ENCODE data around the gene CRTC1.

The CRTC1 gene

GRCh38 chr19:18668252-18668631 is 15.2 kb upstream of the CRTC1 start:
- H3K4me2 ChIP-seq (ENCODE audit: low read depth, low read length, poor library complexity, severe bottlenecking), result no peak overlapping the region
- no peaks in the 10 kb centered on the region for H3K9me3 ChIP-seq (ENCODE audit: insufficient read depth, low read length)
- no peak overlapping the region for H2AFZ ChIP-seq (ENCODE audit: low read depth, low read length, severe bottlenecking)
- H3K79me2 ChIP-seq (ENCODE audit: insufficient read depth, low read length), result no peaks in the 10 kb centered on the region
- H3K9ac ChIP-seq (ENCODE audit: low read length), result no peak overlapping the region
- no peak overlapping the region for H3K27ac ChIP-seq (ENCODE audit: low read depth, low read length)
- H3F3A ChIP-seq (ENCODE audit: insufficient read depth), result no peaks in the 10 kb centered on the region
- no peaks in the 10 kb centered on the region for H3K27me3 ChIP-seq (ENCODE audit: low read length)
- no peaks in the 10 kb centered on the region for H3K36me3 ChIP-seq (ENCODE audit: low read length)
- TF ChIP-seq EZH2phosphoT487 (conservative IDR thresholded peaks at IDR 0.05; ENCODE audit: low read length) (no peak), CTCF (IDR thresholded peaks at IDR 0.05; ENCODE audit: insufficient read depth, low read length, poor library complexity, severe bottlenecking) (no peak)
- no peaks in the 10 kb centered on the region for H4K20me1 ChIP-seq (ENCODE audit: low read depth, low read length)
- H3K9me2 ChIP-seq (replicated peaks; ENCODE audit: insufficient read depth, low read length), result no peaks in the 10 kb centered on the region
- H3K4me3 ChIP-seq (ENCODE audit: insufficient read depth, low read length, poor library complexity, severe bottlenecking), result no peak overlapping the region

GRCh38 chr19:18668744-18669523 is 14.5 kb upstream of the CRTC1 start:
- no peak overlapping the region for H3K4me3 ChIP-seq (ENCODE audit: insufficient read depth, low read length, poor library complexity, severe bottlenecking)
- H3K9me3 ChIP-seq (ENCODE audit: insufficient read depth, low read length), result no peaks in the 10 kb centered on the region
- no peak for TF ChIP-seq EZH2phosphoT487 (conservative IDR thresholded peaks at IDR 0.05; ENCODE audit: low read length)
- TF ChIP-seq CTCF (IDR thresholded peaks at IDR 0.05; ENCODE audit: insufficient read depth, low read length, poor library complexity, severe bottlenecking), result no peak
- no peak overlapping the region for H3K9ac ChIP-seq (ENCODE audit: low read length)
- no peak overlapping the region for H2AFZ ChIP-seq (ENCODE audit: low read depth, low read length, severe bottlenecking)
- H3K27me3 ChIP-seq (ENCODE audit: low read length), result no peaks in the 10 kb centered on the region
- no peaks in the 10 kb centered on the region for H4K20me1 ChIP-seq (ENCODE audit: low read depth, low read length)
- no peaks in the 10 kb centered on the region for H3K79me2 ChIP-seq (ENCODE audit: insufficient read depth, low read length)
- no peak overlapping the region for H3K4me2 ChIP-seq (ENCODE audit: low read depth, low read length, poor library complexity, severe bottlenecking)
- no peak overlapping the region for H3K27ac ChIP-seq (ENCODE audit: low read depth, low read length)
- no peaks in the 10 kb centered on the region for H3F3A ChIP-seq (ENCODE audit: insufficient read depth)
- no peaks in the 10 kb centered on the region for H3K36me3 ChIP-seq (ENCODE audit: low read length)
- H3K9me2 ChIP-seq (replicated peaks; ENCODE audit: insufficient read depth, low read length), result no peaks in the 10 kb centered on the region

GRCh38 chr19:18669524-18669817 is 14.0 kb upstream of the CRTC1 start:
- H2AFZ ChIP-seq (ENCODE audit: low read depth, low read length, severe bottlenecking), result no peak overlapping the region
- no peaks in the 10 kb centered on the region for H3K36me3 ChIP-seq (ENCODE audit: low read length)
- H3K9ac ChIP-seq (ENCODE audit: low read length), result no peak overlapping the region
- no peak overlapping the region for H3K4me3 ChIP-seq (ENCODE audit: insufficient read depth, low read length, poor library complexity, severe bottlenecking)
- no peak overlapping the region for H3K27ac ChIP-seq (ENCODE audit: low read depth, low read length)
- H3K9me3 ChIP-seq (ENCODE audit: insufficient read depth, low read length), result no peaks in the 10 kb centered on the region
- no peaks in the 10 kb centered on the region for H3K27me3 ChIP-seq (ENCODE audit: low read length)
- no peak for TF ChIP-seq EZH2phosphoT487 (conservative IDR thresholded peaks at IDR 0.05; ENCODE audit: low read length)
- no peak for TF ChIP-seq CTCF (IDR thresholded peaks at IDR 0.05; ENCODE audit: insufficient read depth, low read length, poor library complexity, severe bottlenecking)
- no peaks in the 10 kb centered on the region for H4K20me1 ChIP-seq (ENCODE audit: low read depth, low read length)
- H3K9me2 ChIP-seq (replicated peaks; ENCODE audit: insufficient read depth, low read length), result no peaks in the 10 kb centered on the region
- no peaks in the 10 kb centered on the region for H3F3A ChIP-seq (ENCODE audit: insufficient read depth)
- no peak overlapping the region for H3K4me2 ChIP-seq (ENCODE audit: low read depth, low read length, poor library complexity, severe bottlenecking)
- no peaks in the 10 kb centered on the region for H3K79me2 ChIP-seq (ENCODE audit: insufficient read depth, low read length)

Data from SU-DHL-6 (cell line).